Immature natural killer cell (primary cell): Measurements from ENCODE around the gene USP46. TPM values are rescaled to one million over a fixed set of nuclear protein-coding genes. Genes with fewer than 3 reads are reported as not detected.

Experiments
- DNase-seq, 3 donors: peaks; one replicate each; pipeline ENCODE4 v3.0.0; 2022; ENCODE audit warnings: mixed read lengths in 1 of 3
- H3K27ac Mint-ChIP-seq, 6 donors: one replicate each; pipeline ENCODE4 v1.8.0; 2020; ENCODE audit warnings: mixed read lengths in 6 of 6, mild to moderate bottlenecking in 5 of 6, inconsistent platforms in 4 of 6, moderate library complexity in 3 of 6
- H3K27me3 Mint-ChIP-seq, 3 donors: one replicate each; pipeline ENCODE4 v1.8.0; 2020 to 2021; ENCODE audit warnings: low read depth in 3 of 3, mild to moderate bottlenecking in 3 of 3, mixed read lengths in 3 of 3, moderate library complexity in 3 of 3, inconsistent platforms in 1 of 3
- H3K36me3 Mint-ChIP-seq, 3 donors: one replicate each; pipeline ENCODE4 v1.8.0; 2020; ENCODE audit warnings: mixed read lengths in 3 of 3, inconsistent platforms in 2 of 3, mild to moderate bottlenecking in 2 of 3
- H3K4me1 Mint-ChIP-seq, 2 donors: one replicate each; pipeline ENCODE4 v1.8.0; 2020; ENCODE audit warnings: inconsistent platforms in 2 of 2, mild to moderate bottlenecking in 2 of 2, mixed read lengths in 2 of 2, moderate library complexity in 1 of 2
- H3K4me3 Mint-ChIP-seq, 5 donors: one replicate each; pipeline ENCODE4 v1.8.0; 2020; ENCODE audit warnings: mild to moderate bottlenecking in 5 of 5, mixed read lengths in 5 of 5, inconsistent platforms in 3 of 5, moderate library complexity in 3 of 5
- H3K9me3 Mint-ChIP-seq, 6 donors: one replicate each; pipeline ENCODE4 v1.8.0; 2020; ENCODE audit warnings: mild to moderate bottlenecking in 6 of 6, mixed read lengths in 6 of 6, inconsistent platforms in 4 of 6, moderate library complexity in 3 of 6
- polyA plus RNA-seq, 3 donors: library from polyadenylated mRNA; unstranded; fragments of 300-500 nt; fragmentation: Illumina TruSeq; gene quantifications; one replicate each; pipeline ENCODE4 v1.2.3, GENCODE V29; 2021

The USP46 gene
- polyA plus RNA-seq, 3 donors from 2014 or later = 2.1 to 3.6 TPM; not detected in 1

DNA sequence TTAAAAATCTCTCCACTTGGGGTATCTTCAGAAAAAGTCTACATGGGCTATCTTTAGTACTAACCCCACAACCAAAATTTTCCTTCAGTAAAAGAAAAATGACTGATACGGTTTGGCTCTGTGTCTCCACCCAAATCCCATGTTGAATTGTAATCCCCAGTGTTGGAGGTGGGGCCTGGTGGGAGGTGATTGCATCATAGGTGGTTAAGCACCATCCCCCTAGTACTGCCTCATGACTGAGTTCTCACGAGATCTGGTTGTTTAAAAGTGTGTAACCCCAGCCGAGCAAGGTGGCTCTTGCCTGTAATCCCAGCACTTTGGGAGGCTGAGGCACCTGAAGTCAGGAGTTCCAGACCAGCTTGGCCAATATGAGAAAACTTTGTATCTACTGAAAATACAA, 66.8 kb downstream of the USP46 start:
- Mint-ChIP-seq H3K27ac (no peak overlapping the region), H3K36me3 (peaks cover 18 to 38% (median 21%) of the 10 kb centered on the region in 3 donors), H3K9me3 (no peaks in the 10 kb centered on the region), H3K27me3 (peaks cover 0 to 2% (median 0%) of the 10 kb centered on the region in 3 donors), H3K4me1 (peaks cover 21 to 29% of the 10 kb centered on the region in 2 donors), H3K4me3 (no peak overlapping the region)
- DNase-seq = no peak

DNA sequence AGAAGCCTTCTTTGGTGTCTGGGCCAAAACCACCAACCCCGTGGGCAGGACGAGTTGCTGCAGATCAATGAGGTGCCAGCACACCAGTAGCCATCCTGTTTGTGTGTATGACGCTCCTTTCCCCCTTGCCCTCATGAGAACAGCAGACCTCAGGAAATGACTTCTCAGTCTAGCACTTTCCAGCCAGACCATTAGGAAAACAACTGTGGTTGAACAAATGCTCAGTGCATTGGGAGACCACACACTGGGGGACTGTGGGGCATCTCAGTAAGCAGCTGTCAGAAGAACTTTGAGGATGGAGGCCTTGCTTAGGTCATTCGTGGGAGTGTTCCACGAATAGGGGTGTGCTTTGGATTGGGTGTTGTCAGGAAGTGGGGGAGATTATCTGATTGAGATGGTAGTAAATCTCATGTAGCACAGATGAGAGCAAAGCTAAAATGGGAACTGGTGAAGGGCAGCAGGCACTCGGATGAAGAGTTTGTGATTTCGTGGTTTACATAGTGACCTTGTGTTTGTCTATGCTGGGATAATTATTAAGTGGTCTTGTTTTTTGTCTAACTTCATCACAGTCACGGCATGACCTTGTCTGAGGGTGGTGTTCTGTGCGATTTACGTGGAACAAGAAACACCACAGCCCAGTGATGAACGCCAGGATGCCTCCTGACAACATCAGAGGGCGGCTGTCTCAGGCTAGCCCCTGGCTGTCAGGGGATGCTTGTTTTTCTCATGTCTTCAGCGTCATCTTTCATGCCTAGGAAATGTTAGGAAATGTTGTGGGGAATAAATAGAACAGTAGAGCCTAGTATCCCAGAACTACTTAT, 70.1 kb downstream of the USP46 start:
- Mint-ChIP-seq H3K4me1 (peaks cover 21 to 22% of the 10 kb centered on the region in 2 donors), H3K27ac (peak overlapping the region; percentile 1 to 82 (median 27)), H3K27me3 (peaks cover 0 to 2% (median 0%) of the 10 kb centered on the region in 3 donors), H3K36me3 (peaks cover 0 to 10% (median 4%) of the 10 kb centered on the region in 3 donors), H3K9me3 (no peaks in the 10 kb centered on the region), H3K4me3 (peak overlapping the region in 2 of 5 donors; percentile 7 to 14)
- DNase-seq = peak; percentile 42 to 49 (median 47)

DNA sequence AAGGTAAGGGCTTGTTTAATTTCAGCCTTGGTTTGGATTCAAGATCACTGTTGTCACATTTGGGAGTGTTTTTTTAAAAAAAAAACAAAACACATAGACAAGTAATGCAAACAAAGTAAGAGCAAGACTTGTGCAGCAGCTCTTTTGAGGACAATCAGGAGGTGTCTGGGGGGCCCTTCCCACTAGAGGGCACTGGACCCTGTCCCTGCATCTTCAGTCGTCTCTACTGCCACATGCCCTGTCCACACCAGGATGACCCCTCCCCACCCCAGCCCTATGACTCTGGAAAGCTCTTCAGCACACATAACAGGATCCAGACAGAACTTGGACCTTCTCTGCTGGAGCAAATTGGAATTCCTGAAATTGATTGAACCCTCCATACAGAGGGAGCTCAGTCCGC, 71.0 kb downstream of the USP46 start:
- Mint-ChIP-seq H3K27ac (peak overlapping the region in 3 of 6 donors; percentile 36 to 74 (median 64)), H3K4me1 (peaks cover 21 to 22% of the 10 kb centered on the region in 2 donors), H3K36me3 (peaks cover 0 to 9% (median 4%) of the 10 kb centered on the region in 3 donors), H3K27me3 (peaks cover 0 to 2% (median 0%) of the 10 kb centered on the region in 3 donors), H3K9me3 (no peaks in the 10 kb centered on the region), H3K4me3 (no peak overlapping the region)
- peak in 1 of 3 donors; percentile 8 for DNase-seq

DNA sequence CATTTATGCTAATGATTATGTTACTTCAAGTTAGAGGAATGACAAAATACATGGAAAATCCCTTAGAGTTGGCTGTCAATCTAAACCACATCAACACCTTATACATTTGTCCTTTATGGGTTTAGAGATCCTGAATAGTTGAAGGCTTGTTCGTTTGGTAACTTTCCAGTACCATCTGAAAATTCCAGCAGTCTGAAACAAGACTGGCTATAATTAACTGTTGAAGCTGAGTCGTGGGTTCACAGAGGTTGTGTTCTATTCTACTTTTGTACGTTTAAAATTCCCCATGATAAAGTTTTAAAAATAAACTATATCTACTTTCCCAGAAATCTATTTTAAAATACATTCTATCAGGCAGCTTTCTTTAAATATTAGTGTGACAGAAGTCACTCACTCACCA, 73.0 kb downstream of the USP46 start:
- Mint-ChIP-seq H3K4me3 (no peak overlapping the region), H3K4me1 (peaks cover 21 to 22% of the 10 kb centered on the region in 2 donors), H3K36me3 (no peaks in the 10 kb centered on the region), H3K27me3 (peaks cover 0 to 2% (median 0%) of the 10 kb centered on the region in 3 donors), H3K9me3 (no peaks in the 10 kb centered on the region), H3K27ac (no peak overlapping the region)
- no peak for DNase-seq

DNA sequence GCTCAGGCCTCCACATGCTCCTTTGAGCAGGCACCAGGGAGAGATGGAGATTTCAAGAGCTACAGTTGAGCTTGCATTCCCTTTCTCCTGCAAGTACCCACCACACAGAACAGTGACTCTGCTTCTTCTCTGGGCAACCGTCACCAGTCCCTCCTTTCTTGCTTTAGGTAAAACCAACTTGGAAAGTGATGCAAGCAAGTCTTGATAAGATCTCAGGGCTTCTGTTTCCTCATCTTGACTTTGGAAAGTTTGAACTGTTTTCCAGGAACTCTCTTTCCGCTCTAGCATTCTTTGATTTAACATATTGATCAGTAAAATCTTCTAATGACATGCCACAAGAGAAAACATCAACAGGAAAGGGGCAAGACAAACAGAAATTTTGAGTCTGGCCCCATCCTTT, 73.7 kb downstream of the USP46 start:
- peaks cover 0 to 2% (median 0%) of the 10 kb centered on the region in 3 donors for H3K27me3 Mint-ChIP-seq
- H3K4me1 Mint-ChIP-seq = peaks cover 17 to 22% of the 10 kb centered on the region in 2 donors
- H3K9me3 Mint-ChIP-seq = no peaks in the 10 kb centered on the region

DNA sequence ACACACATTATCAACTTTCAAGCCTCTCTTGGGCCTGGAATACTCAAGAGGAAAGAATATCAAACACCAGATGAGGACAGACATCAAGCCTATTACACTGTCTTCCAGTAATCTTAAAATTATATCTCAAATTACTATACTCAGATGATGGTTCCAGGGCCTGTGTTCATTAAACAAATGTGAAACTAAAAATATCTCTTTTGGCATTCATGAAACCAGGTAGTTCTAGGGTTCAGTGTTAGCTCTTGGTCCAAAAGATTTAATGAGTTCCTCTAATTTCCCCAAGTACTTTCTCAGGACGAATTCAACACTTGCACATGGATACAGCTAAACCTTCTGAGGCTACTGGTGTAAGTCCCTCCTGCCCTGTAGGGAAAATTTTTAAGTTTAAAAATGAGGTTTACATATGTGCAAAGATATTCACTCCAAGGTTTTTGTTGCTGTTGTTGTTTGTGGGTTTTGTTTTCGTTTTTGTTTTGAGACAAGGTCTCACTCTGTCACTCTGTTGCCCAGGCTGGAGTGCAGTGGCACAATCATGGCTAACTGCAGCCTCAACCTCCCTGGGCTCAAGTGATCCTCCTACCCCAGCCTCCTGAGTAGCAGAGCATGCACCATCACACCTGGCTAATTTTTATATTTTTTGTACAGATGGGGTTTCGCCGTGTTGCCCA, 79.4 kb downstream of the USP46 start:
- H3K4me3 Mint-ChIP-seq = no peak overlapping the region
- H3K27me3 Mint-ChIP-seq = peaks cover 1 to 5% (median 2%) of the 10 kb centered on the region in 3 donors
- DNase-seq = no peak
- H3K36me3 Mint-ChIP-seq = no peaks in the 10 kb centered on the region
- no peaks in the 10 kb centered on the region for H3K4me1 Mint-ChIP-seq
- no peaks in the 10 kb centered on the region for H3K9me3 Mint-ChIP-seq
- H3K27ac Mint-ChIP-seq = no peak overlapping the region

More for the DNA sequence above, 73.7 kb downstream of the USP46 start:
- H3K27ac Mint-ChIP-seq = no peak overlapping the region
- H3K4me3 Mint-ChIP-seq = no peak overlapping the region
- DNase-seq = no peak
- H3K36me3 Mint-ChIP-seq = no peaks in the 10 kb centered on the region

DNA sequence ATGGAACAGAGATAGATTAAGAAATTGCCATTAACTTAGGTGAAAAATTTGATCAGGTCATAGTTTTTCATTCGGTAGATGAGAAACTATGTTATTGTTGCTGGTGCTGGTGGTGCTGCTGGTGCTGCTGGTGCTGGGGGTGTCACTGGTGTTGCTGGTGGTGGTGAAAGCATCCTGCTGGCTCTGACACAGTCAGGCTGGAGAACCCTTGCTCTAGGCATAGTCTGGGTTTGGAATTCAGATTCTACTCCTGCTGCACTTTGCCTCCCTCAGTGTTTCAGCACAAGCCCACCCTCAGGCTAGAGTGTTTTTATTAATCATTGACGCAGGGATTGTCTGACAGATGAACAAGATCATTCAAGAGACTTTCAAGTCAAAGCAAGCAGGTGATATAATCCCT, 80.2 kb downstream of the USP46 start:
- no peak overlapping the region for H3K27ac Mint-ChIP-seq
- H3K27me3 Mint-ChIP-seq = peaks cover 1 to 5% (median 2%) of the 10 kb centered on the region in 3 donors
- no peaks in the 10 kb centered on the region for H3K36me3 Mint-ChIP-seq
- no peak overlapping the region for H3K4me3 Mint-ChIP-seq
- H3K9me3 Mint-ChIP-seq = no peaks in the 10 kb centered on the region
- no peak for DNase-seq
- H3K4me1 Mint-ChIP-seq = no peaks in the 10 kb centered on the region

DNA sequence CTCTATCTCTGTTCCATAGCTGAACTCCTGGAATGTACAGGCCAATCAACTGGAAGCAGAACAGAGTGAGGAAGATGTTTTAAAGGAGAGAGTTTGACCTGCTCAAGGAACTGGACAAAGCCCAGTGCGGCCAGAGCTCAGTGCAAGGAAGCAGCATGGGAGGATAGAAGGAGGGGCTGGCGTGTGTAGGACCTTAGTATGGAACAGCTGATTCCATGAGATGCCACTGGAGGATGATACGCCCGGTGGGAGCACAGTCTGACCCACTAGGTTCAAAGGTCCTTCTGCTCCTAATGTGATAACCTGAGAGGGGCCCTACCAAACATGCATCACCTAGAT, 81.5 kb downstream of the USP46 start:
- no peaks in the 10 kb centered on the region for H3K9me3 Mint-ChIP-seq
- no peak for DNase-seq
- H3K27me3 Mint-ChIP-seq = peaks cover 2 to 5% (median 4%) of the 10 kb centered on the region in 3 donors
- H3K4me1 Mint-ChIP-seq = no peaks in the 10 kb centered on the region
- no peak overlapping the region for H3K4me3 Mint-ChIP-seq
- H3K27ac Mint-ChIP-seq = no peak overlapping the region
- no peaks in the 10 kb centered on the region for H3K36me3 Mint-ChIP-seq

DNA sequence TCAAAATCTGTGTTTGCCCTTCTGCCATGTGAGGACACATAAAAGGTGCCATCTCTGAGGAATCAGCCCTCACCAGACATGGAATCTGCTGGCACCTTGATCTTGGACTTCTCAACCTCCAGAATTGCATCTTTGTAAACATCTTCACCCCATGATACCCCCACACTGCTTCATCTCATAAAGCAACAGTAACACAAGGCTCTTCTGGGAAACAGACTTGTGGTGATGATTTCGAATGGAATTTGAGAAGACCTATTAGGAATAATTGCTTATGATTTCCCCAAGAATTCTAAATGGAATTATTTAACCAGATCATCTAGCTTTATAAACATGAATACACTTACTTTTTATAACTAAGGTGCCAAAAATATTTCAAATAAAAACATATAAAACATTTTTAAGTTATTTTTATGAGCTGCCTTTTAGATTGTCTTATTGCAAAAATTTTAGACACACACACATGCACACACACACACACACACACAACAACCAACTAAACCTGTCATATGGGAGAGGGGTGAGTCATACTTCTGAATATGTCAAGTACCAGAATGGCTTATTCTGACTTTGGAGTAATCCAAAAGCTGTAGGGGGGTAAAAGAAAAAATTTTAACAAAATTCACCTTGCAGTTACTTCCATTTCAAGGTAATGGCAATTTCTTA, 82.0 kb downstream of the USP46 start:
- Mint-ChIP-seq H3K4me3 (no peak overlapping the region), H3K36me3 (no peaks in the 10 kb centered on the region), H3K9me3 (no peaks in the 10 kb centered on the region), H3K27me3 (peaks cover 2 to 5% (median 4%) of the 10 kb centered on the region in 3 donors), H3K4me1 (no peaks in the 10 kb centered on the region), H3K27ac (no peak overlapping the region)
- DNase-seq = no peak

DNA sequence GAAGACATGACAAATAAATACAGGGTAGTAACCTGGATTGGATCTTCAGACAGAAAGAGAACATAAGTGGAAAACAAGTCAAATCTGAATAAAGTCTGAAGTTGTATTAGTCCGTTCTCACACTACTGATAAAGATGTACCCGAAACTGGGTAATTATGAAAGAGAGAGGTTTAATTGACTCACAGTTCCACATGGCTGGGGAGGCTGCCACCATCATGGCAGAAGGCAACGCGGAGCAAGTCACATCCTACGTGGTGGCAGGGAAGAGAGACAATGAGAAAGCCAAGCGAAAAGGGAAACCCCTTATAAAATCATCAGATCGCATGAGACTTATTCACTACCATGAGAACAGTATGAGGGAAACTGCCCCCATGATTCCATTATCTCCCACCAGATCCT, 82.8 kb downstream of the USP46 start:
- no peaks in the 10 kb centered on the region for H3K36me3 Mint-ChIP-seq
- DNase-seq = no peak
- H3K9me3 Mint-ChIP-seq = no peaks in the 10 kb centered on the region
- no peaks in the 10 kb centered on the region for H3K4me1 Mint-ChIP-seq
- H3K4me3 Mint-ChIP-seq = no peak overlapping the region
- H3K27ac Mint-ChIP-seq = no peak overlapping the region
- peaks cover 2 to 5% (median 4%) of the 10 kb centered on the region in 3 donors for H3K27me3 Mint-ChIP-seq

DNA sequence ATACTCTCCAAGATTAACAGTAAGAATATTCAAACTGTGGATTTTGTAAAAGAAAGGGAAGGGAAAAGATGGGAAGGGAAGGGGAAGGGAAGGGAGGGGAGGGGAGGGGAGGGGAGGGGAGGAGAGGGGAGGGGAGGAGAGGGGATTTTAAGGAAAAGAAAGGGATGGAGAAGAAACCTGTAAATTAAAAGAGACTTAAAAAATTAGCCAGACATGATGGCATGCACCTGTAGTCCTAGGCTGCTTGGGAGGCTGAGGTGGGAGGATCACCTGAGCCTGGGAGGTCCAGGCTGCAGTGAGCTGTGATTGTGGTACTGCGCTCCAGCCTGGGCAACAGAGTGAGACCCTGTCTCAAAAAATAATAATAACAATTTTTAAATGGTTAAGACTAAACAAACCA, 83.7 kb downstream of the USP46 start:
- no peaks in the 10 kb centered on the region for H3K36me3 Mint-ChIP-seq
- H3K27me3 Mint-ChIP-seq = peaks cover 4 to 5% (median 5%) of the 10 kb centered on the region in 3 donors

DNA sequence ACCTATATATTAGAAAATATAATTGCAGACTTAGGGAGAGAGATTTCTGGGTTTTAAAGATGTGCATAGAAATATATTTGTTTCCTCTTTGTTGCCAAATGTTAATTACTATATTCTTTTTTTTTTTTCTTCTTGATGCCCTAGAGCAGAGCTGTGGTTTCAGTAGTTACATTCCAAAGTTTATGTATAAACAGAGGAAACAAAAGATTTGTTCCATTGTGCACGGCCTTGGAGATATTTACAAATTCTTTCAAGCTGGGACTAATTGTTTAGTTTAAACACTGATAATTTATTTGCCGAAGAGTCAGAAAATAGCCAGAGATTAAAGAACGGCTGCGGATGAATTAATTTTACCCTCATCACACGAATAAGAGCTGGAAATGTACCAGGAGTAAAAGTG, 85.1 kb downstream of the USP46 start:
- H3K27ac Mint-ChIP-seq = no peak overlapping the region
- H3K36me3 Mint-ChIP-seq = no peaks in the 10 kb centered on the region
- peaks cover 0 to 2% (median 0%) of the 10 kb centered on the region in 6 donors for H3K9me3 Mint-ChIP-seq
- no peak for DNase-seq
- no peak overlapping the region for H3K4me3 Mint-ChIP-seq
- H3K27me3 Mint-ChIP-seq = peaks cover 4 to 5% (median 5%) of the 10 kb centered on the region in 3 donors
- no peaks in the 10 kb centered on the region for H3K4me1 Mint-ChIP-seq

More for the DNA sequence above, 83.7 kb downstream of the USP46 start:
- peaks cover 0 to 2% (median 0%) of the 10 kb centered on the region in 6 donors for H3K9me3 Mint-ChIP-seq
- H3K4me1 Mint-ChIP-seq = no peaks in the 10 kb centered on the region
- DNase-seq = no peak
- no peak overlapping the region for H3K4me3 Mint-ChIP-seq
- no peak overlapping the region for H3K27ac Mint-ChIP-seq

DNA sequence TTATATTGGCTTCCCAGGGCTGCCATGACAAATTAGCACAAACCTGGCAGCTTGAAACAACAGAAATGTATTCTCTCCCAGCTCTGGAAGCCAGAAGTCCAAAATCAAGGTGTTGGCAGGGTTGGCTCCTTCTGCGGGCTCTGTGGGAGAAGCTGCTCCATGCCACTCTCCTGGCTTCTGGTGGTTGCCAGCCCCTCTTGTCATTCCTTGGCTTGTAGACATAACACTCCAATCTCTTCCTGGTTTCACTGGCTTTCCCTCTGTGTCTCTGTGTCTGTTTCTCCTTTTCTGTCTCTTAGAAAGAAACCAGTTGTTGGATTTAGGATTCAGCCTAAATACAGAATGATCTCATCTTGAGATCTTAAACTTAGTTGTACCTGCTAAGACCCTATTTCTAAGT, 85.5 kb downstream of the USP46 start:
- H3K36me3 Mint-ChIP-seq = no peaks in the 10 kb centered on the region
- H3K4me1 Mint-ChIP-seq = no peaks in the 10 kb centered on the region
- peaks cover 0 to 2% (median 0%) of the 10 kb centered on the region in 6 donors for H3K9me3 Mint-ChIP-seq
- no peak for DNase-seq
- no peak overlapping the region for H3K27ac Mint-ChIP-seq
- no peak overlapping the region for H3K4me3 Mint-ChIP-seq
- H3K27me3 Mint-ChIP-seq = peaks cover 2 to 5% (median 5%) of the 10 kb centered on the region in 3 donors
